Measurements from ENCODE around the gene RHBG.

GRCh38 chr1:156372876-156373275 is 3.9 kb downstream of the RHBG start:
- TF ChIP-seq SMC3 (conservative IDR thresholded peaks at IDR 0.05; ENCODE audit: poor library complexity) (no peak), REST (IDR thresholded peaks at IDR 0.05; ENCODE audit: borderline replicate concordance) (no peak), POLR2AphosphoS5 (IDR thresholded peaks at IDR 0.05) (no peak), EZH2 (IDR thresholded peaks at IDR 0.05; ENCODE audit: borderline replicate concordance, insufficient read depth, low read length, poor library complexity, severe bottlenecking) (no peak), RAD21 (conservative IDR thresholded peaks at IDR 0.05) (no peak), TAF1 (IDR thresholded peaks at IDR 0.05; ENCODE audit: low read depth) (no peak), EP300 (conservative IDR thresholded peaks at IDR 0.05; ENCODE audit: poor library complexity, severe bottlenecking) (no peak)
- TF ChIP-seq, protein P1, sequence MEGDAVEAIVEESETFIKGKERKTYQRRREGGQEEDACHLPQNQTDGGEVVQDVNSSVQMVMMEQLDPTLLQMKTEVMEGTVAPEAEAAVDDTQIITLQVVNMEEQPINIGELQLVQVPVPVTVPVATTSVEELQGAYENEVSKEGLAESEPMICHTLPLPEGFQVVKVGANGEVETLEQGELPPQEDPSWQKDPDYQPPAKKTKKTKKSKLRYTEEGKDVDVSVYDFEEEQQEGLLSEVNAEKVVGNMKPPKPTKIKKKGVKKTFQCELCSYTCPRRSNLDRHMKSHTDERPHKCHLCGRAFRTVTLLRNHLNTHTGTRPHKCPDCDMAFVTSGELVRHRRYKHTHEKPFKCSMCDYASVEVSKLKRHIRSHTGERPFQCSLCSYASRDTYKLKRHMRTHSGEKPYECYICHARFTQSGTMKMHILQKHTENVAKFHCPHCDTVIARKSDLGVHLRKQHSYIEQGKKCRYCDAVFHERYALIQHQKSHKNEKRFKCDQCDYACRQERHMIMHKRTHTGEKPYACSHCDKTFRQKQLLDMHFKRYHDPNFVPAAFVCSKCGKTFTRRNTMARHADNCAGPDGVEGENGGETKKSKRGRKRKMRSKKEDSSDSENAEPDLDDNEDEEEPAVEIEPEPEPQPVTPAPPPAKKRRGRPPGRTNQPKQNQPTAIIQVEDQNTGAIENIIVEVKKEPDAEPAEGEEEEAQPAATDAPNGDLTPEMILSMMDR (IDR thresholded peaks at IDR 0.05; ENCODE audit: poor library complexity, severe bottlenecking): no peak

All from neural cell (in vitro differentiated cells).